Erythroblast (primary cell): ENCODE data around the gene ESF1.

ENCODE experiments used
- GATA1 ChIP-seq: IDR thresholded peaks from 2 replicates; pipeline ENCODE4 v1.6.1; 2011; ENCODE audit warnings: low read depth, mild to moderate bottlenecking, control low read depth, low read length, moderate library complexity
- POLR2A ChIP-seq: IDR thresholded peaks from 2 replicates; pipeline ENCODE4 v1.6.1; 2011; ENCODE audit warnings: mild to moderate bottlenecking, low read length

GRCh38 chr20:13809855-13810254 is 25.1 kb upstream of the ESF1 start:
- TF ChIP-seq POLR2A (no peak), GATA1 (no peak)
